ENCODE measurements around the gene SOX21.
"Not testable (repeated sequence)": the region's sequence is repeated elsewhere in the genome, so short reads cannot be mapped to it uniquely, and the experiment has no call there.

SOX21 gene

GRCh38 chr13:94729941-94730340 lies 17.6 kb upstream of the SOX21 start:
- not testable (repeated sequence) for H3K79me1 ChIP-seq (ENCODE audit: low read depth, low read length); H3K27me3 ChIP-seq (ENCODE audit: control insufficient read depth in 3 of 3, insufficient read depth in 3 of 3, low read depth in 1 of 3, low read length in 3 of 3); H2AK5ac ChIP-seq (ENCODE audit: low read depth, low read length); H3K9ac ChIP-seq (ENCODE audit: low read depth, low read length, poor library complexity); H2BK15ac ChIP-seq (ENCODE audit: low read length); H3K4me2 ChIP-seq (ENCODE audit: insufficient read depth, low read length, poor library complexity, severe bottlenecking); H2BK12ac ChIP-seq (ENCODE audit: low read length); H2BK5ac ChIP-seq (ENCODE audit: low read length); H3K14ac ChIP-seq (ENCODE audit: low read length); H3K9me3 ChIP-seq (replicated peaks in 1 of 2; ENCODE audit: control insufficient read depth in 2 of 2, insufficient read depth in 1 of 2, low read depth in 1 of 2, low read length in 2 of 2); H3K4ac ChIP-seq (ENCODE audit: low read length); H4K91ac ChIP-seq (ENCODE audit: low read depth, low read length, poor library complexity); H3K4me1 ChIP-seq (ENCODE audit: control insufficient read depth in 2 of 2, insufficient read depth in 1 of 2, low read depth in 1 of 2, low read length in 2 of 2); H3K27ac ChIP-seq (replicated peaks; ENCODE audit: low read length); H3K23ac ChIP-seq (ENCODE audit: low read depth, low read length, poor library complexity); DNase-seq (ENCODE audit: low spot score); H3K4me3 ChIP-seq (ENCODE audit: low read length in 2 of 2); H2AFZ ChIP-seq (ENCODE audit: low read length); H3K36me3 ChIP-seq (replicated peaks in 1 of 2; ENCODE audit: control insufficient read depth in 2 of 2, insufficient read depth in 2 of 2, low read length in 2 of 2); H4K8ac ChIP-seq (ENCODE audit: low read depth, low read length); H3K18ac ChIP-seq (ENCODE audit: low read length); H2BK120ac ChIP-seq (ENCODE audit: low read depth, low read length)
- WGBS, 2 donors (ENCODE audit: extremely low coverage in 2 of 2, insufficient read length in 2 of 2, insufficient replicate concordance in 1 of 2): no CpG with 5 or more reads among the region's 1 CpG

GRCh38 chr13:94726425-94726824 lies 14.1 kb upstream of the SOX21 start:
- no peak overlapping the region for H3K9ac ChIP-seq (ENCODE audit: low read depth, low read length, poor library complexity)
- no peak overlapping the region for H3K4ac ChIP-seq (ENCODE audit: low read length)
- WGBS, 2 donors (ENCODE audit: extremely low coverage in 2 of 2, insufficient read length in 2 of 2, insufficient replicate concordance in 1 of 2): no CpG with 5 or more reads among the region's 1 CpG
- no peak for DNase-seq (ENCODE audit: low spot score)
- no peak overlapping the region for H3K14ac ChIP-seq (ENCODE audit: low read length)
- peaks cover 3 to 15% of the 10 kb centered on the region in 2 donors for H3K9me3 ChIP-seq (replicated peaks in 1 of 2; ENCODE audit: control insufficient read depth in 2 of 2, insufficient read depth in 1 of 2, low read depth in 1 of 2, low read length in 2 of 2)
- H3K27ac ChIP-seq (replicated peaks; ENCODE audit: low read length): no peak overlapping the region
- H3K23ac ChIP-seq (ENCODE audit: low read depth, low read length, poor library complexity): no peak overlapping the region
- no peak overlapping the region for H3K4me2 ChIP-seq (ENCODE audit: insufficient read depth, low read length, poor library complexity, severe bottlenecking)
- H2BK15ac ChIP-seq (ENCODE audit: low read length): no peak overlapping the region
- no peak overlapping the region for H2AFZ ChIP-seq (ENCODE audit: low read length)
- H4K91ac ChIP-seq (ENCODE audit: low read depth, low read length, poor library complexity): no peak overlapping the region
- no peak overlapping the region for H2AK5ac ChIP-seq (ENCODE audit: low read depth, low read length)
- no peaks in the 10 kb centered on the region for H3K36me3 ChIP-seq (replicated peaks in 1 of 2; ENCODE audit: control insufficient read depth in 2 of 2, insufficient read depth in 2 of 2, low read length in 2 of 2)
- H3K4me3 ChIP-seq (ENCODE audit: low read length in 2 of 2): no peak overlapping the region
- H3K18ac ChIP-seq (ENCODE audit: low read length): no peak overlapping the region
- H2BK120ac ChIP-seq (ENCODE audit: low read depth, low read length): no peak overlapping the region
- H4K8ac ChIP-seq (ENCODE audit: low read depth, low read length): no peak overlapping the region
- no peak overlapping the region for H2BK12ac ChIP-seq (ENCODE audit: low read length)
- H2BK5ac ChIP-seq (ENCODE audit: low read length): no peak overlapping the region
- H3K27me3 ChIP-seq (ENCODE audit: control insufficient read depth in 3 of 3, insufficient read depth in 3 of 3, low read depth in 1 of 3, low read length in 3 of 3): no peaks in the 10 kb centered on the region
- H3K4me1 ChIP-seq (ENCODE audit: control insufficient read depth in 2 of 2, insufficient read depth in 1 of 2, low read depth in 1 of 2, low read length in 2 of 2): peaks cover 1 to 8% of the 10 kb centered on the region in 2 donors
- H3K79me1 ChIP-seq (ENCODE audit: low read depth, low read length): no peaks in the 10 kb centered on the region

- Histone ChIP-seq H3K9me3 (replicated peaks in 1 of 2; ENCODE audit: control insufficient read depth in 2 of 2, insufficient read depth in 1 of 2, low read depth in 1 of 2, low read length in 2 of 2) (peaks cover 3 to 20% of the 10 kb centered on the region in 2 donors), H2AK5ac (ENCODE audit: low read depth, low read length) (no peak overlapping the region), H3K14ac (ENCODE audit: low read length) (no peak overlapping the region), H4K8ac (ENCODE audit: low read depth, low read length) (no peak overlapping the region), H3K4me2 (ENCODE audit: insufficient read depth, low read length, poor library complexity, severe bottlenecking) (no peak overlapping the region), H3K18ac (ENCODE audit: low read length) (no peak overlapping the region), H2BK12ac (ENCODE audit: low read length) (no peak overlapping the region), H4K91ac (ENCODE audit: low read depth, low read length, poor library complexity) (no peak overlapping the region), H3K27me3 (ENCODE audit: control insufficient read depth in 3 of 3, insufficient read depth in 3 of 3, low read depth in 1 of 3, low read length in 3 of 3) (no peaks in the 10 kb centered on the region), H3K4me3 (ENCODE audit: low read length in 2 of 2) (no peak overlapping the region), H2BK15ac (ENCODE audit: low read length) (no peak overlapping the region), H3K36me3 (replicated peaks in 1 of 2; ENCODE audit: control insufficient read depth in 2 of 2, insufficient read depth in 2 of 2, low read length in 2 of 2) (no peaks in the 10 kb centered on the region), H2BK120ac (ENCODE audit: low read depth, low read length) (no peak overlapping the region), H3K4me1 (ENCODE audit: control insufficient read depth in 2 of 2, insufficient read depth in 1 of 2, low read depth in 1 of 2, low read length in 2 of 2) (peaks cover 4 to 9% of the 10 kb centered on the region in 2 donors), H3K4ac (ENCODE audit: low read length) (no peak overlapping the region), H2AFZ (ENCODE audit: low read length) (no peak overlapping the region), H3K23ac (ENCODE audit: low read depth, low read length, poor library complexity) (no peak overlapping the region), H2BK5ac (ENCODE audit: low read length) (no peak overlapping the region), H3K27ac (replicated peaks; ENCODE audit: low read length) (no peak overlapping the region), H3K79me1 (ENCODE audit: low read depth, low read length) (no peaks in the 10 kb centered on the region), H3K9ac (ENCODE audit: low read depth, low read length, poor library complexity) (no peak overlapping the region)
- WGBS, 2 donors (ENCODE audit: extremely low coverage in 2 of 2, insufficient read length in 2 of 2, insufficient replicate concordance in 1 of 2): no CpG with 5 or more reads among the region's 9 CpGs
- no peak for DNase-seq (ENCODE audit: low spot score)
These were observed 10.4 kb upstream of the SOX21 start for GRCh38 chr13:94722609-94723345.

- not testable (repeated sequence) for H2BK120ac ChIP-seq (ENCODE audit: low read depth, low read length); DNase-seq (ENCODE audit: low spot score); H2BK15ac ChIP-seq (ENCODE audit: low read length); H3K4me2 ChIP-seq (ENCODE audit: insufficient read depth, low read length, poor library complexity, severe bottlenecking); H2BK12ac ChIP-seq (ENCODE audit: low read length); H3K27ac ChIP-seq (replicated peaks; ENCODE audit: low read length); H2BK5ac ChIP-seq (ENCODE audit: low read length); H4K91ac ChIP-seq (ENCODE audit: low read depth, low read length, poor library complexity); H2AFZ ChIP-seq (ENCODE audit: low read length); H4K8ac ChIP-seq (ENCODE audit: low read depth, low read length); H3K27me3 ChIP-seq (ENCODE audit: control insufficient read depth in 3 of 3, insufficient read depth in 3 of 3, low read depth in 1 of 3, low read length in 3 of 3); H3K23ac ChIP-seq (ENCODE audit: low read depth, low read length, poor library complexity); H3K36me3 ChIP-seq (replicated peaks in 1 of 2; ENCODE audit: control insufficient read depth in 2 of 2, insufficient read depth in 2 of 2, low read length in 2 of 2); H3K4ac ChIP-seq (ENCODE audit: low read length); H3K4me3 ChIP-seq (ENCODE audit: low read length in 2 of 2); H2AK5ac ChIP-seq (ENCODE audit: low read depth, low read length); H3K14ac ChIP-seq (ENCODE audit: low read length); H3K79me1 ChIP-seq (ENCODE audit: low read depth, low read length); H3K9ac ChIP-seq (ENCODE audit: low read depth, low read length, poor library complexity); H3K18ac ChIP-seq (ENCODE audit: low read length)
- H3K9me3 ChIP-seq (replicated peaks in 1 of 2; ENCODE audit: control insufficient read depth in 2 of 2, insufficient read depth in 1 of 2, low read depth in 1 of 2, low read length in 2 of 2): peaks cover 0 to 14% of the 10 kb centered on the region in 2 donors
- no CpG with 5 or more reads among the region's 1 CpG for WGBS, 2 donors (ENCODE audit: extremely low coverage in 2 of 2, insufficient read length in 2 of 2, insufficient replicate concordance in 1 of 2)
- H3K4me1 ChIP-seq (ENCODE audit: control insufficient read depth in 2 of 2, insufficient read depth in 1 of 2, low read depth in 1 of 2, low read length in 2 of 2): peaks cover 15 to 16% of the 10 kb centered on the region in 2 donors
These were observed 6.4 kb upstream of the SOX21 start for GRCh38 chr13:94718697-94719096.

All from neuronal stem cell (in vitro differentiated cells).